Right lobe of liver (tissue), 6 donors: ENCODE results near the gene C1QC. TPM values are rescaled to one million over a fixed set of nuclear protein-coding genes. Genes with fewer than 3 reads are reported as not detected.

Experiments
- ATAC-seq, 4 donors: fragments of 200-7000 bp; cut with Tn5 transposase; one replicate each; pipeline ENCODE4 v1.9.1; 2020; ENCODE audit warnings: mild to moderate bottlenecking in 4 of 4, moderate library complexity in 4 of 4
- DNase-seq, 3 donors: peaks; one replicate each; pipeline ENCODE4 v3.0.0-alpha.2; 2020
- H3K27ac ChIP-seq, 3 donors: fragments of 200-600 bp; one replicate each; pipeline ENCODE4 v1.8.0; 2022
- H3K27me3 ChIP-seq, 2 donors: fragments of 200-600 bp; one replicate each; pipeline ENCODE4 v1.8.0; 2022
- H3K36me3 ChIP-seq, 4 donors: fragments of 200-600 bp; sonication (generic) in 1 of 4; one replicate each; pipeline versions ENCODE4 v1.5.1 to v1.8.0; 2017 to 2022; ENCODE audit warnings: control low read depth in 1 of 4
- H3K4me1 ChIP-seq, 4 donors: fragments of 200-600 bp; sonication (generic) in 1 of 4; one replicate each; pipeline versions ENCODE4 v1.5.1 to v1.8.0; 2017 to 2022; ENCODE audit warnings: control low read depth in 1 of 4
- H3K4me3 ChIP-seq, 3 donors: fragments of 200-600 bp; one replicate each; pipeline ENCODE4 v1.8.0; 2022
- H3K9me3 ChIP-seq, 4 donors: fragments of 200-600 bp; sonication (generic) in 1 of 4; one replicate each; pipeline versions ENCODE4 v1.5.1 to v1.8.0; 2017 to 2022; ENCODE audit warnings: control low read depth in 1 of 4
- CTCF ChIP-seq, 4 donors: fragments of 200-600 bp in 3 of 4; fragments of 450-650 bp in 1 of 4; IDR thresholded peaks; one replicate each; pipeline versions ENCODE4 v1.5.1 to v1.8.0; 2016 to 2022; ENCODE audit warnings: antibody characterized with exemption in 4 of 4, mild to moderate bottlenecking in 2 of 4
- POLR2A ChIP-seq: fragments of 450-650 bp; IDR thresholded peaks from one replicate; pipeline ENCODE4 v1.6.1; 2017; ENCODE audit warnings: antibody characterized with exemption, mild to moderate bottlenecking
- WGBS: methylation state at CpG from one replicate; pipeline ENCODE4 v1.1.6; 2018; ENCODE audit warnings: low coverage, low lambda C conversion rate; ENCODE audit not compliant: insufficient coverage; ENCODE audit errors: missing lambda C conversion rate; 5-methylcytosine and 5-hydroxymethylcytosine counted together
- intact Hi-C, 2 donors: fragments of 100-400 bp; cut with DNase I; formaldehyde crosslinking; loops; one replicate each; pipeline versions ENCODE4 v1.11.2 to v1.14.1; 2022
- long read RNA-seq: library from polyadenylated mRNA; unstranded; transcript quantifications from one replicate; pipeline ENCODE4 v2.0.0, GENCODE V29; 2019
- total RNA-seq, 6 experiments: library from RNA; depleted of rRNA in 2 of 6; stranded (reverse); fragments of >200 nt in 2 of 6; fragmentation: NEBNext Ultra II Directional in 3 of 6; extraction: Animal tissue kit (Norgen Biotek cat#: 25700) in 3 of 6; gene quantifications; one replicate each; pipeline versions ENCODE4 v1.1.0 to v1.2.4, GENCODE V29; 2016 to 2023
- donor health status: DM: no; HTN: yes; CAD: no.
- donor health status: DM: no; HTN: no; CAD: no.
- donor health status: DM: no; HTN: no; CAD: no.
- donor health status: DM: no; HTN: yes; CAD: no.
- donor health status: DM: no; HTN: yes; CAD: no.

Gene C1QC
- total RNA-seq, result 100 to 1,000 TPM in 2 of 6 experiments, 10 to 100 TPM in 4; 63.3 to 305 (median 71.9) TPM
- long read RNA-seq, transcript C1QC-203 (3 exons, 1,163 nt), result major isoform, 17 of 20 reads
- long read RNA-seq, partial matches to known transcripts, result 0 of 20 reads
- long read RNA-seq, other reads (novel, unspliced or antisense), result 0 of 20 reads

DNA sequence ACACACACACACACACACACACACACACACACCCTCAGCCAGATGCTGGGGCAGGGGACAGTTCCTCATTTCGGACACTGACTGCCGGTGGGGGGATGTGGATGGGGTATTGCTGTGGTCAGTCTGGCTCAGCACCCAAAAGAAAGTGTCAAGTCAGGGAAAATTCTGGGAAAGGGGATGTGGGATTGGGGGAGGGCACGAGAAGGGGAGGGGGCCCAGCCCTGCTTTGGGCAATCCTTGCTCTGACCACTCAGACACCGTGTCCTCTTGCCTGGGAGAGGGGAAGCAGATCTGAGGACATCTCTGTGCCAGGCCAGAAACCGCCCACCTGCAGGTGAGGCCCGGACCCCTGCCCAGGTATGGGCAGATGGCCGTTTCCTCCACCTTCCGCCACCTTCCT lies at the start of gene C1QC:
TSS of gene C1QC (plus strand) at position 253 of the 400 bp plus-strand sequence. CDS start 391 bp downstream, outside the sequence.
- Histone ChIP-seq H3K36me3 (no peaks in the 10 kb centered on the region), H3K4me1 (no peaks in the 10 kb centered on the region), H3K27me3 (no peaks in the 10 kb centered on the region), H3K27ac (no peak within 1 kb of the TSS), H3K4me3 (peak within 1 kb of the TSS; percentile 5 to 33 (median 16)), H3K9me3 (no peaks in the 10 kb centered on the region)
- no peak for TF ChIP-seq CTCF (IDR thresholded peaks at IDR 0.05)
- TF ChIP-seq POLR2A, result peak; percentile 18
- WGBS, result 33% methylated on average over 3 of the region's 8 CpGs
- intact Hi-C loops, result loop anchor here (5.0 to 10.0 kb wide), 2 partner anchors 221 to 509 kb away; no protein-coding TSS in a partner anchor
- peak in 2 of 3 donors; percentile 41 to 61 for DNase-seq
- ATAC-seq, result peak; percentile 18 to 42 (median 34)

GRCh38 chr1:22594396-22594795 lies 49.0 kb upstream of the C1QC start:
- intact Hi-C loops, result loop anchor here in 1 of 2 donors (10.0 kb wide), 1 partner anchor 320 kb away; no protein-coding TSS in a partner anchor
- no peaks in the 10 kb centered on the region for H3K27me3 ChIP-seq
- ATAC-seq, result no peak

DNA sequence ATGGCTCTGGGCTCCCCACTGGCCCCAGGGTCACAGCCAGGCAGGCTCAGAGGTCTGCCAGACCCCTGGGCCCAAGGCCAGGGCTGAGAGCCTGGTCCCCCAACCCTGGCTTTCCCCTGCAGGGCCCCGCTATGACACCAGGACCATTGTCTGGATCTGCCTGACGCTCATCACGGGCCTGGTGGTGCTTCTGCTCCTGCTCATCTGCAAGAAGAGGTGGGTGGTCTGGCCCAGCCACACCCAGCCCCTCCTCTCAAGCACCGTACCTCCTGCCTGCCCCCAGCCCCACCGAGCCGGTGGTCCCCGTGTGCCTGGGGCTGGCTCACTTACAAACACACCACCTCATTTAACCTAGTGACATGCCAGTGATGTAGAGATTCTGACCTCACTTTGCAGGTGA lies 48.3 kb upstream of the C1QC start:
- WGBS, result 48% methylated on average over 4 of the region's 7 CpGs
- no peaks in the 10 kb centered on the region for H3K9me3 ChIP-seq
- ATAC-seq, result no peak
- H3K36me3 ChIP-seq, result no peaks in the 10 kb centered on the region
- no peaks in the 10 kb centered on the region for H3K27me3 ChIP-seq
- H3K4me3 ChIP-seq, result no peak overlapping the region
- no peaks in the 10 kb centered on the region for H3K4me1 ChIP-seq
- TF ChIP-seq CTCF (IDR thresholded peaks at IDR 0.05), result no peak
- no peak for TF ChIP-seq POLR2A
- DNase-seq, result no peak
- intact Hi-C loops, result loop anchor here in 1 of 2 donors (10.0 kb wide), 1 partner anchor 320 kb away; no protein-coding TSS in a partner anchor
- H3K27ac ChIP-seq, result no peak overlapping the region

More at GRCh38 chr1:22594396-22594795, 49.0 kb upstream of the C1QC start:
- H3K36me3 ChIP-seq, result no peaks in the 10 kb centered on the region
- no peak overlapping the region for H3K4me3 ChIP-seq
- H3K27ac ChIP-seq, result no peak overlapping the region
- H3K9me3 ChIP-seq, result no peaks in the 10 kb centered on the region
- TF ChIP-seq CTCF (IDR thresholded peaks at IDR 0.05) (no peak), POLR2A (no peak)
- no peaks in the 10 kb centered on the region for H3K4me1 ChIP-seq
- DNase-seq, result no peak
- 72% methylated on average over 3 of the region's 10 CpGs for WGBS

GRCh38 chr1:22597301-22597965 lies 46.0 kb upstream of the C1QC start:
- H3K27me3 ChIP-seq, result no peaks in the 10 kb centered on the region
- WGBS, result 61% methylated on average over 7 of the region's 30 CpGs
- intact Hi-C loops, result loop anchor here in 1 of 2 donors (10.0 kb wide), 1 partner anchor 317 kb away; no protein-coding TSS in a partner anchor

More at GRCh38 chr1:22597301-22597965, 46.0 kb upstream of the C1QC start:
- H3K27ac ChIP-seq, result no peak overlapping the region
- H3K4me1 ChIP-seq, result no peaks in the 10 kb centered on the region
- TF ChIP-seq CTCF (IDR thresholded peaks at IDR 0.05), result no peak
- no peak for TF ChIP-seq POLR2A
- H3K4me3 ChIP-seq, result no peak overlapping the region
- DNase-seq (no peak), ATAC-seq (no peak)
- no peaks in the 10 kb centered on the region for H3K36me3 ChIP-seq
- no peaks in the 10 kb centered on the region for H3K9me3 ChIP-seq
